Ascending aorta (tissue), 2 donors: ENCODE results near the gene RAMAC. TPM values are rescaled to one million over a fixed set of nuclear protein-coding genes. Genes with fewer than 3 reads are reported as not detected.
"Not testable (repeated sequence)": the region's sequence is repeated elsewhere in the genome, so short reads cannot be mapped to it uniquely, and the experiment has no call there.

Experiments
- DNase-seq, 2 donors: peaks; one replicate each; pipeline ENCODE4 v3.0.0-alpha.2; 2019; ENCODE audit warnings: low spot score in 2 of 2
- H3K27ac ChIP-seq, 2 donors: fragments of 200-600 bp; sonication (generic); one replicate each; pipeline ENCODE4 v1.5.1; 2016 to 2017; ENCODE audit warnings: mild to moderate bottlenecking in 1 of 2
- H3K27me3 ChIP-seq: fragments of 200-600 bp; sonication (generic); one replicate; pipeline ENCODE4 v1.5.1; 2017
- H3K36me3 ChIP-seq, 2 donors: fragments of 200-600 bp; sonication (generic); one replicate each; pipeline ENCODE4 v1.5.1; 2016
- H3K4me1 ChIP-seq, 2 donors: fragments of 200-600 bp; sonication (generic); one replicate each; pipeline ENCODE4 v1.5.1; 2016 to 2017; ENCODE audit warnings: mild to moderate bottlenecking in 1 of 2
- H3K4me3 ChIP-seq, 2 donors: fragments of 200-600 bp; sonication (generic); one replicate each; pipeline ENCODE4 v1.5.1; 2016 to 2017; ENCODE audit warnings: mild to moderate bottlenecking in 1 of 2
- H3K9me3 ChIP-seq, 2 donors: fragments of 200-600 bp; sonication (generic); one replicate each; pipeline ENCODE4 v1.5.1; 2016
- intact Hi-C: fragments of 100-400 bp; cut with DNase I; formaldehyde crosslinking; loops from one replicate; pipeline ENCODE4 v1.15.1; 2023
- total RNA-seq: library from RNA; depleted of rRNA; stranded (reverse); fragments of >200 nt; gene quantifications from one replicate; pipeline ENCODE4 v1.1.0, GENCODE V29; 2016
- TF ChIP-seq, protein P1 (sequence below), 3 experiments: fragments of 200-600 bp in 2 of 3; fragments of 450-650 bp in 1 of 3; sonication (generic) in 2 of 3; IDR thresholded peaks; one replicate each; pipeline ENCODE4 v1.5.1; 2016 to 2019; ENCODE audit warnings: antibody characterized with exemption in 3 of 3, mild to moderate bottlenecking in 1 of 3, moderate library complexity in 1 of 3

RAMAC gene
- total RNA-seq, 1 donor from 2014 or later, result 4.8 TPM

DNA sequence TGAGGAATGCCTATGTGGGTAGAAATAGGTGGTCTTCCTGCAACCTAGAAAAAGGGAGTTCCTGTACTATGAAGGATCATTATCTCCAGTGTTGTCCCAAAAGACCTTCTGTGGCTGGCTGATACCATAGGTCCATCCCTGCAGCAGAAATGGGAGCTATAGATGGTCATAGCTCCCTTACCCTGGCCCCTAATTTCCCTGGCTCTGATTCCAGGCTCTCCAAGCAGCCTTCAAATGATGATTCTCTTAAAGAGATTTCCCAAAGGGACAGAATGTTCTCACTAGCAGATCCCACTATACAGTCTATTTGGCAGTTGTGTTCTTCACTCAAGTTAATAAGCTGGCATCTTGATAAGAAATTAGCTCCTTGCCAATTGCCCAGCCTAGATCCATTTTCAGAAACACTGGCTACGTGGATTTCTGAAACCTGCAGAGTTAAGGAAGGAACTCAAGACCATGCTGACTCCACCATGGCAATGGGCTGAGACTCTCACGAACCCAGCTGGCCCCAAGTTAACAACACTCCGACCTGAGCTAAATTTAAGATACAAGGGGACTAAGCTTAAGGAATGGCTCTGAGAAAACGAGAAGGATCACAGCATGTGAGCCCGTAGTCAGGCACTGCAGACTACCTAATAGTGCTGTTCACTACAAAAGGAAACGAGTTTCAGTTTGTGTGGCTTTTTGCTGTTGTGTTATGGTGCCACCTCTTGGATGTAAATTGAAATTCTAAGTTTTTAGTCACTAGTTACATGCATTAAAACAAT, 14.1 kb downstream of the RAMAC start:
- H3K27me3 ChIP-seq, result no peaks in the 10 kb centered on the region
- peak overlapping the region in 1 of 2 donors; percentile 24 for H3K27ac ChIP-seq
- no peaks in the 10 kb centered on the region for H3K9me3 ChIP-seq
- H3K36me3 ChIP-seq, result peaks cover 0 to 4% of the 10 kb centered on the region in 2 donors
- DNase-seq, result no peak
- peak overlapping the region; percentile 28 to 44 for H3K4me3 ChIP-seq
- TF ChIP-seq, protein P1, sequence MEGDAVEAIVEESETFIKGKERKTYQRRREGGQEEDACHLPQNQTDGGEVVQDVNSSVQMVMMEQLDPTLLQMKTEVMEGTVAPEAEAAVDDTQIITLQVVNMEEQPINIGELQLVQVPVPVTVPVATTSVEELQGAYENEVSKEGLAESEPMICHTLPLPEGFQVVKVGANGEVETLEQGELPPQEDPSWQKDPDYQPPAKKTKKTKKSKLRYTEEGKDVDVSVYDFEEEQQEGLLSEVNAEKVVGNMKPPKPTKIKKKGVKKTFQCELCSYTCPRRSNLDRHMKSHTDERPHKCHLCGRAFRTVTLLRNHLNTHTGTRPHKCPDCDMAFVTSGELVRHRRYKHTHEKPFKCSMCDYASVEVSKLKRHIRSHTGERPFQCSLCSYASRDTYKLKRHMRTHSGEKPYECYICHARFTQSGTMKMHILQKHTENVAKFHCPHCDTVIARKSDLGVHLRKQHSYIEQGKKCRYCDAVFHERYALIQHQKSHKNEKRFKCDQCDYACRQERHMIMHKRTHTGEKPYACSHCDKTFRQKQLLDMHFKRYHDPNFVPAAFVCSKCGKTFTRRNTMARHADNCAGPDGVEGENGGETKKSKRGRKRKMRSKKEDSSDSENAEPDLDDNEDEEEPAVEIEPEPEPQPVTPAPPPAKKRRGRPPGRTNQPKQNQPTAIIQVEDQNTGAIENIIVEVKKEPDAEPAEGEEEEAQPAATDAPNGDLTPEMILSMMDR (IDR thresholded peaks at IDR 0.05), result peak in 2 of 3 experiments; percentile 39 to 49
- peaks cover 0 to 3% of the 10 kb centered on the region in 2 donors for H3K4me1 ChIP-seq
- intact Hi-C loops, result loop anchor here (5.0 kb wide), 1 partner anchor 458 kb away; the partner anchor contains the start of gene RPS17

DNA sequence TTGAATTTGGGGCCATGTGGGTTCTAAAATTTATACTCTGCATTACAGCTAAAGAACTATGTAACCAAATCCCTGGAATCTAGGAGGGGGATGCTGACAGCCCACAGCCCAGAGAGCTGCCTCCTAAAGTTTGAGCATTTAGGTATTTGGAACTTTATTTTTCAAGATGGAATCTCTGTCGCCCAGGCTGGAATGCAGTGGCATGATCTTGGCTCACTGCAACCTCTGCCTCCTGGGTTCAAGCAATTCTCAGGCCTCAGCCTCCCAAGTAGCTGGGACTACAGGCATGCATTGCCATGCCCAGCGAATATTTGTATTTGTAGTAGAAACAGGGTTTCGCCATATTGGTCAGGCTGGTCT, 14.6 kb downstream of the RAMAC start:
- not testable (repeated sequence) for H3K36me3 ChIP-seq, H3K9me3 ChIP-seq, H3K4me3 ChIP-seq, H3K4me1 ChIP-seq, H3K27me3 ChIP-seq, H3K27ac ChIP-seq, DNase-seq
- intact Hi-C loops, result loop anchor here (5.0 kb wide), 1 partner anchor 458 kb away; the partner anchor contains the start of gene RPS17

DNA sequence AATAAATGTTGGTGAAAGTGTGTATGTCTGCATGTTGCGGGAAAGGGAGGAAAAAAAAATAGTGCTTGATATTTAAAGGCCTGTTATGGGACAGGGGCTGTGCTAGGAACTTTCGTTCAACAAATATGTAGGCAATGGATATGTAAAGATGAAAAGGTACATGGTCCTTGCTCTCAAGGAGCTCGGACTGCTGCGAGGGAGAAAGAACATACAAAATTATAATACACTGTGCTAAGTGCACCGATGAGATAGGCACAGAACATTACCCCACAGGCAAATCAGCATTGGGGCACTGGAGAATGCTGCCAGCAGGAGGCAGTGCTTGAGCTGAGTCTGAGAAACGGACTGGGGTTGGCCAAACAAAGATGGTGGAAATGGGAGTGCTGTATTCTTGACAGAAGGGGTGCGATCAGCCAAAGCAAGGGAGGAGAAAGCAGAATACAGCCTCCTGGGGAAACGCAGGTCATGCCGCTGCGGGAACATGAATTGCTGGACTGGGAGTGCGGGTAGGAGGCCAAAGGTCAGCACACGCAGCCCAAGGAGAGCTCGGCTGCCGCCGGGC, 24.8 kb downstream of the RAMAC start:
- intact Hi-C loops, result loop anchor here (1.0 to 5.0 kb wide), 4 partner anchors 24 to 196 kb away; partner anchors contain the start of genes BTBD1, HDGFL3 and RAMAC
- H3K4me1 ChIP-seq, result peaks cover 9 to 15% of the 10 kb centered on the region in 2 donors

DNA sequence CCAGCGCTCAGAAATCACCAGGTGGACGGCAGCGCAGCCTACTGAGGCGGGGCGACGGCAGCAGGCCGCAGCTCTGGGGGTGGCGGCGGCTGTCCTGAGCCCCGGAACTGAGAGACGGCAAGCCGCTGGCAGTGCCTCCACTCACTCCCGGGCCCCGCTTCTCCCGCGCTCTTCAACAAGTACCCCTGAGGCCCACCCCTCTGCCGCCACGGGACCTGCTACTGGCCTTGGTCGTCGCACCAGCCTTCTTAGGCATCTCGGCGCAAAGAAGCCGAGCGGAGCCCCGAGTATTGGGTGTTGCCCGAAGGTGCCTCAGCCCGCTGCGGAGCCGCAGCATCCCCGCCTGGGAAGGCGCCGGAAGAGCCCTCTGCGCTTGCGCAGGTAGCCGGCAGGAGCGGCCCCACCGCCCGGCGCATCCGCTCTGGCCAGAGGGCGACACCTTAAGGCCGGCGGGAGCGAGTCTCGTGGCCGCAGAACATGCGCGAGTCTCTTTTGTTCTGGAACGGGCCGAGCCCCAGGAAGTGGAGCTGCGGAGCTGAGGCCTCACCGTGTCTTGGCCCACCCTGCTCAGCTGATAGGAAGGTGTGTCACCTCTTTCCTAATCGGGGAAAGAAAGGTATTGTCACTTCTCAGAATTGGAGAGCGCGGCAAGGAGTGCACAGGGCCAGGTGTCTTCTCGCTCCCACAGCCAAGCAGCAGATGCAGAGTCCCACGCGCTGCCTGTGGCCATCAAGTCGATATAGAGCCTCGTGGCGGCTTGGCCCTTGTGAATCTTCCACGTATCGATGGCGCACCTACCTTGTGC, 25.5 kb downstream of the RAMAC start, which contains the start of gene C15orf40:
TSS of gene C15orf40 (minus strand) at position 369 of the 805 bp plus-strand sequence. CDS start at position 337, 32 bp downstream.
- intact Hi-C loops, result loop anchor here (1.0 to 5.0 kb wide), 4 partner anchors 25 to 195 kb away; partner anchors contain the start of genes BTBD1, HDGFL3 and RAMAC
- TF ChIP-seq, protein P1 (IDR thresholded peaks at IDR 0.05), result peak; percentile 46 to 81 (median 80)
- H3K36me3 ChIP-seq, result peaks cover 27 to 28% of the 10 kb centered on the region in 2 donors
- DNase-seq, result peak; percentile 48 to 92
- H3K4me3 ChIP-seq, result peak within 1 kb of the TSS; percentile 87 to 96
- peaks cover 9 to 15% of the 10 kb centered on the region in 2 donors for H3K4me1 ChIP-seq
- peak within 1 kb of the TSS; percentile 74 to 79 for H3K27ac ChIP-seq
- H3K9me3 ChIP-seq, result no peaks in the 10 kb centered on the region
- H3K27me3 ChIP-seq, result no peaks in the 10 kb centered on the region

More for the DNA sequence above, 24.8 kb downstream of the RAMAC start:
- DNase-seq, result peak; percentile 23 to 83
- Histone ChIP-seq H3K27me3 (no peaks in the 10 kb centered on the region), H3K27ac (peak overlapping the region; percentile 74 to 79), H3K9me3 (no peaks in the 10 kb centered on the region), H3K36me3 (peaks cover 25 to 30% of the 10 kb centered on the region in 2 donors), H3K4me3 (peak overlapping the region; percentile 87 to 96)
- TF ChIP-seq, protein P1 (IDR thresholded peaks at IDR 0.05), result peak; percentile 52 to 57 (median 54)

DNA sequence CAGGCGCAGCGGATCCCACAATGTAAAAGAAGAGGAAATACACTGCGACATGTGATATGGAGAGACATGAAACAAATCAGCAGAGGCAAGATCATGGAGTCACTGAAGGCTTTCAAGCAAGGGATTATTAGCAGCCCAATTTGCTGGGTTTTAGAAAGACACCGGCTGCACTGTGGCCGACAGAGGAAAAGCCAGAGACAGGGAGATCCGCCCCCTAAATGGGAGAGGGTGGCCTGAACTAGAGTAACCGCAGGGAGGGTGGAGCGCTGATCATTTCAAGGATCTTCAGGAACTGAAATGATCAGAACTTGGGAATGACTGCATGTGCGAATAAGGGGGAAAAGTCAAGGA, 26.0 kb downstream of the RAMAC start:
- peak overlapping the region; percentile 87 to 96 for H3K4me3 ChIP-seq

More for the DNA sequence above, 26.0 kb downstream of the RAMAC start:
- no peak for DNase-seq
- intact Hi-C loops, result loop anchor here (5.0 kb wide), 1 partner anchor 40 kb away; no protein-coding TSS in a partner anchor
- TF ChIP-seq, protein P1 (IDR thresholded peaks at IDR 0.05), result no peak
- H3K4me1 ChIP-seq, result peaks cover 9 to 15% of the 10 kb centered on the region in 2 donors
- no peaks in the 10 kb centered on the region for H3K27me3 ChIP-seq
- H3K9me3 ChIP-seq, result no peaks in the 10 kb centered on the region
- H3K27ac ChIP-seq, result peak overlapping the region; percentile 74 to 79
- H3K36me3 ChIP-seq, result peaks cover 26 to 28% of the 10 kb centered on the region in 2 donors
